ENCODE results near the gene NPAS2. TPM values are rescaled to one million over a fixed set of nuclear protein-coding genes. Genes with fewer than 3 reads are reported as not detected.

The NPAS2 gene
- total RNA-seq, 2 experiments from 2014 or later = 5.5 to 6.2 TPM

- ChIA-PET POLR2A (no interaction called here), CTCF (no interaction called here)
- no peaks in the 10 kb centered on the region for H3K9me3 Mint-ChIP-seq (ENCODE audit: insufficient read depth)
- no peaks in the 10 kb centered on the region for H3K36me3 Mint-ChIP-seq (ENCODE audit: low read depth)
- peaks cover 6% of the 10 kb centered on the region for H3K4me1 Mint-ChIP-seq (ENCODE audit: low read depth)
- H3K4me3 Mint-ChIP-seq = no peak overlapping the region
- H3K27ac Mint-ChIP-seq = no peak overlapping the region
- DNase-seq (no peak), ATAC-seq (no peak)
- H3K27me3 Mint-ChIP-seq (ENCODE audit: low read depth) = no peaks in the 10 kb centered on the region
These were observed 63.0 kb downstream of the NPAS2 start for GRCh38 chr2:100882645-100883613.

- Mint-ChIP-seq H3K9me3 (ENCODE audit: insufficient read depth) (no peaks in the 10 kb centered on the region), H3K4me1 (ENCODE audit: low read depth) (peaks cover 6% of the 10 kb centered on the region), H3K27me3 (ENCODE audit: low read depth) (no peaks in the 10 kb centered on the region), H3K36me3 (ENCODE audit: low read depth) (no peaks in the 10 kb centered on the region), H3K4me3 (no peak overlapping the region), H3K27ac (no peak overlapping the region)
- POLR2A ChIA-PET = no interaction called here
- ATAC-seq = no peak
- DNase-seq = no peak
- CTCF ChIA-PET = no interaction called here
These were observed 64.2 kb downstream of the NPAS2 start for GRCh38 chr2:100884145-100884621.

- Mint-ChIP-seq H3K27me3 (ENCODE audit: low read depth) (no peaks in the 10 kb centered on the region), H3K4me3 (no peak overlapping the region), H3K36me3 (ENCODE audit: low read depth) (no peaks in the 10 kb centered on the region), H3K4me1 (ENCODE audit: low read depth) (peaks cover 6% of the 10 kb centered on the region), H3K9me3 (ENCODE audit: insufficient read depth) (no peaks in the 10 kb centered on the region), H3K27ac (no peak overlapping the region)
- CTCF ChIA-PET = interaction anchor here (0.8 to 1.2 kb wide), 2 partner anchors 16 to 22 kb away, joined by 4 read pairs; no protein-coding TSS in a partner anchor
- ATAC-seq (no peak), DNase-seq (no peak)
- POLR2A ChIA-PET = no interaction called here
These were observed 66.1 kb downstream of the NPAS2 start for GRCh38 chr2:100886085-100886484.

GRCh38 chr2:100887039-100887578, 67.2 kb downstream of the NPAS2 start:
- no peaks in the 10 kb centered on the region for H3K36me3 Mint-ChIP-seq (ENCODE audit: low read depth)
- no peak overlapping the region for H3K27ac Mint-ChIP-seq
- peaks cover 6% of the 10 kb centered on the region for H3K4me1 Mint-ChIP-seq (ENCODE audit: low read depth)
- ATAC-seq (no peak), DNase-seq (no peak)
- H3K9me3 Mint-ChIP-seq (ENCODE audit: insufficient read depth) = no peaks in the 10 kb centered on the region
- ChIA-PET CTCF (interaction anchor here (1.5 kb wide), 1 partner anchor 31 kb away, joined by 3 read pairs; no protein-coding TSS in a partner anchor), POLR2A (no interaction called here)
- H3K27me3 Mint-ChIP-seq (ENCODE audit: low read depth) = no peaks in the 10 kb centered on the region
- H3K4me3 Mint-ChIP-seq = no peak overlapping the region

GRCh38 chr2:100887713-100888495, 68.0 kb downstream of the NPAS2 start:
- Mint-ChIP-seq H3K4me3 (no peak overlapping the region), H3K27ac (no peak overlapping the region), H3K36me3 (ENCODE audit: low read depth) (no peaks in the 10 kb centered on the region), H3K9me3 (ENCODE audit: insufficient read depth) (no peaks in the 10 kb centered on the region), H3K4me1 (ENCODE audit: low read depth) (peaks cover 2% of the 10 kb centered on the region), H3K27me3 (ENCODE audit: low read depth) (no peaks in the 10 kb centered on the region)
- ATAC-seq = no peak
- no peak for DNase-seq
- CTCF ChIA-PET = interaction anchor here (1.5 kb wide), 1 partner anchor 31 kb away, joined by 3 read pairs; no protein-coding TSS in a partner anchor
- POLR2A ChIA-PET = interaction anchor here (0.6 kb wide), 1 partner anchor 11 kb away, joined by 3 read pairs; no protein-coding TSS in a partner anchor

- POLR2A ChIA-PET = interaction anchor here (0.6 kb wide), 1 partner anchor 12 kb away, joined by 3 read pairs; no protein-coding TSS in a partner anchor
- no peak overlapping the region for H3K27ac Mint-ChIP-seq
- no peak for ATAC-seq
These were observed 68.7 kb downstream of the NPAS2 start for GRCh38 chr2:100888601-100889000.

GRCh38 chr2:100889286-100889685, 69.3 kb downstream of the NPAS2 start:
- no peaks in the 10 kb centered on the region for H3K4me1 Mint-ChIP-seq (ENCODE audit: low read depth)
- H3K9me3 Mint-ChIP-seq (ENCODE audit: insufficient read depth) = no peaks in the 10 kb centered on the region
- no peak for ATAC-seq
- no peak overlapping the region for H3K27ac Mint-ChIP-seq
- H3K4me3 Mint-ChIP-seq = no peak overlapping the region
- no peaks in the 10 kb centered on the region for H3K36me3 Mint-ChIP-seq (ENCODE audit: low read depth)
- ChIA-PET CTCF (no interaction called here), POLR2A (no interaction called here)
- H3K27me3 Mint-ChIP-seq (ENCODE audit: low read depth) = no peaks in the 10 kb centered on the region
- DNase-seq = no peak

More at GRCh38 chr2:100888601-100889000, 68.7 kb downstream of the NPAS2 start:
- Mint-ChIP-seq H3K4me3 (no peak overlapping the region), H3K4me1 (ENCODE audit: low read depth) (no peaks in the 10 kb centered on the region), H3K27me3 (ENCODE audit: low read depth) (no peaks in the 10 kb centered on the region), H3K36me3 (ENCODE audit: low read depth) (no peaks in the 10 kb centered on the region), H3K9me3 (ENCODE audit: insufficient read depth) (no peaks in the 10 kb centered on the region)
- CTCF ChIA-PET = no interaction called here
- no peak for DNase-seq

GRCh38 chr2:100891906-100892642, 72.1 kb downstream of the NPAS2 start:
- Mint-ChIP-seq H3K27me3 (ENCODE audit: low read depth) (no peaks in the 10 kb centered on the region), H3K9me3 (ENCODE audit: insufficient read depth) (no peaks in the 10 kb centered on the region), H3K27ac (no peak overlapping the region), H3K4me3 (no peak overlapping the region), H3K36me3 (ENCODE audit: low read depth) (no peaks in the 10 kb centered on the region), H3K4me1 (ENCODE audit: low read depth) (no peaks in the 10 kb centered on the region)
- POLR2A ChIA-PET = no interaction called here
- ATAC-seq (no peak), DNase-seq (no peak)
- CTCF ChIA-PET = no interaction called here

- H3K4me1 Mint-ChIP-seq (ENCODE audit: low read depth) = no peaks in the 10 kb centered on the region
These were observed 73.6 kb downstream of the NPAS2 start for GRCh38 chr2:100893392-100894104.

GRCh38 chr2:100894105-100894795, 74.3 kb downstream of the NPAS2 start:
- no peak for ATAC-seq
- ChIA-PET POLR2A (no interaction called here), CTCF (no interaction called here)
- Mint-ChIP-seq H3K4me3 (no peak overlapping the region), H3K27me3 (ENCODE audit: low read depth) (no peaks in the 10 kb centered on the region), H3K4me1 (ENCODE audit: low read depth) (no peaks in the 10 kb centered on the region), H3K9me3 (ENCODE audit: insufficient read depth) (no peaks in the 10 kb centered on the region), H3K27ac (no peak overlapping the region), H3K36me3 (ENCODE audit: low read depth) (no peaks in the 10 kb centered on the region)
- no peak for DNase-seq

More at GRCh38 chr2:100893392-100894104, 73.6 kb downstream of the NPAS2 start:
- H3K4me3 Mint-ChIP-seq = no peak overlapping the region
- no peaks in the 10 kb centered on the region for H3K9me3 Mint-ChIP-seq (ENCODE audit: insufficient read depth)
- no peak overlapping the region for H3K27ac Mint-ChIP-seq
- no peaks in the 10 kb centered on the region for H3K36me3 Mint-ChIP-seq (ENCODE audit: low read depth)
- DNase-seq (no peak), ATAC-seq (no peak)
- no peaks in the 10 kb centered on the region for H3K27me3 Mint-ChIP-seq (ENCODE audit: low read depth)
- ChIA-PET CTCF (no interaction called here), POLR2A (no interaction called here)
